K562 (cell line): ENCODE data around the gene CUL1. TPM values are rescaled to one million over a fixed set of nuclear protein-coding genes. Genes with fewer than 3 reads are reported as not detected.

Experiments
- ATAC-seq: fragments of 200-7000 bp; cut with Tn5 transposase; 3 replicates; pipeline ENCODE4 v1.9.1; 2020; ENCODE audit warnings: moderate library complexity
- BruUV-seq: library from RNA; stranded (reverse); fragments of 400-500 nt; replicated peaks from 2 replicates; lab custom pipeline; 2021; lab: Mats Ljungman, UMichigan
- CTCF ChIA-PET: fragments of 300-600 bp; formaldehyde crosslinking; extraction: SDS; loops from one replicate; lab custom pipeline; 2021; ENCODE audit warnings: low intra/inter-chr PET ratio; lab: Yijun Ruan, JAX
- POLR2A ChIA-PET: fragments of 300-600, 350-650 bp; sonication (Branson Sonifier 250); formaldehyde crosslinking; extraction: SDS; loops from one replicate; lab custom pipeline; 2021; ENCODE audit warnings: antibody characterized with exemption, inconsistent platforms; lab: Yijun Ruan, JAX
- DNase-seq, 4 experiments: peaks; one replicate each; pipeline versions ENCODE4 v3.0.0 to v3.0.0-alpha.2; 2011 to 2018; ENCODE audit warnings: low spot score in 3 of 4, mixed read lengths in 3 of 4; ENCODE audit errors: extremely low read depth in 1 of 4
- FAIRE-seq: peaks from 2 replicates; lab custom pipeline; 2011; peaks lifted over from hg19 to GRCh38; lab: Jason Lieb, UNC
- H2AFZ ChIP-seq: 2 replicates; pipeline ENCODE4 v1.6.0; 2011; ENCODE audit warnings: low read depth, low read length, control low read depth, inconsistent platforms
- H3K27ac ChIP-seq: fragments of 200-600 bp; 3 replicates; pipeline ENCODE4 v1.8.0; 2011; ENCODE audit warnings: low read depth, mild to moderate bottlenecking, control low read depth, inconsistent platforms, low read length, moderate library complexity, mixed read lengths; ENCODE audit errors: extremely low read depth
- H3K27me3 ChIP-seq, 2 experiments: fragments of 300-600 bp in 1 of 2; 2 replicates in 1 of 2; 3 replicates in 1 of 2; pipeline versions ENCODE4 v1.6.0 to v1.8.0; 2011; ENCODE audit warnings: inconsistent platforms in 2 of 2, low read length in 2 of 2, mild to moderate bottlenecking in 1 of 2, mixed read lengths in 1 of 2, moderate library complexity in 1 of 2; ENCODE audit not compliant: control insufficient read depth in 2 of 2, insufficient read depth in 2 of 2
- H3K36me3 ChIP-seq: fragments of 300-600 bp; 3 replicates; pipeline ENCODE4 v1.8.0; 2011; ENCODE audit warnings: mild to moderate bottlenecking, low read length, inconsistent platforms; ENCODE audit not compliant: control insufficient read depth, insufficient read depth
- H3K4me1 ChIP-seq, 2 experiments: fragments of 200-600 bp in 1 of 2; replicated peaks in 1 of 2; 2 replicates in 1 of 2; 3 replicates in 1 of 2; pipeline versions ENCODE4 v1.5.1 to v1.8.0; 2011; ENCODE audit warnings: inconsistent platforms in 2 of 2, low read length in 2 of 2, mild to moderate bottlenecking in 1 of 2, mixed read lengths in 1 of 2, moderate library complexity in 1 of 2; ENCODE audit not compliant: control insufficient read depth in 2 of 2, insufficient read depth in 2 of 2
- H3K4me2 ChIP-seq: 2 replicates; pipeline ENCODE4 v1.6.1; 2011; ENCODE audit warnings: low read length, control low read depth, inconsistent platforms, mixed read lengths; ENCODE audit not compliant: insufficient read depth
- H3K4me3 ChIP-seq: fragments of 200-600 bp; sonication (generic), shearing (Covaris generic); 2 replicates; pipeline ENCODE4 v1.5.1; 2016; ENCODE audit warnings: control low read depth, inconsistent platforms
- H3K79me2 ChIP-seq: fragments of 200-600 bp; 3 replicates; pipeline ENCODE4 v1.8.0; 2011; ENCODE audit warnings: low read length, inconsistent platforms; ENCODE audit not compliant: control insufficient read depth, insufficient read depth
- H3K9ac ChIP-seq, 2 experiments: 2 replicates each; pipeline versions ENCODE4 v1.6.0 to v1.6.1; 2011; ENCODE audit warnings: low read depth in 2 of 2, low read length in 2 of 2, control low read depth in 1 of 2, inconsistent platforms in 1 of 2, mild to moderate bottlenecking in 1 of 2, mixed read lengths in 1 of 2; ENCODE audit not compliant: insufficient read depth in 1 of 2
- H3K9me1 ChIP-seq: one replicate; pipeline ENCODE4 v1.6.0; 2011; ENCODE audit warnings: inconsistent platforms, mild to moderate bottlenecking, low read length, moderate library complexity; ENCODE audit not compliant: control insufficient read depth, insufficient read depth
- H3K9me3 ChIP-seq: replicated peaks from 2 replicates; pipeline ENCODE4 v1.5.1; 2011; ENCODE audit warnings: low read depth, low read length, inconsistent platforms; ENCODE audit not compliant: control insufficient read depth, insufficient read depth
- H4K20me1 ChIP-seq: replicated peaks from 2 replicates; pipeline ENCODE4 v1.6.1; 2011; ENCODE audit warnings: low read length, inconsistent platforms, mixed read lengths; ENCODE audit not compliant: control insufficient read depth, insufficient read depth
- CBX8 ChIP-seq: fragments of 200-600 bp; sonication (generic); IDR thresholded peaks from 2 replicates; pipeline ENCODE4 v1.6.1; 2012; ENCODE audit warnings: borderline replicate concordance, mixed run types, low read depth, mild to moderate bottlenecking, moderate library complexity, mixed read lengths, low read length, control low read depth, inconsistent platforms; ENCODE audit not compliant: poor library complexity, severe bottlenecking; ENCODE audit errors: extremely low read depth
- GTF2E2 ChIP-seq: fragments of 200-800 bp; sonication (Bioruptor generic); IDR thresholded peaks from 2 replicates; pipeline ENCODE4 v1.6.1; 2016; ENCODE audit warnings: missing genetic modification characterization, missing compliant biosample characterization
- LEF1 ChIP-seq: fragments of 450-650 bp; IDR thresholded peaks from 2 replicates; pipeline ENCODE4 v1.6.1; 2016; ENCODE audit warnings: mild to moderate bottlenecking
- MAZ ChIP-seq, 2 experiments: fragments of 450-650 bp in 1 of 2; sonication (generic) in 1 of 2; formaldehyde crosslinking; IDR thresholded peaks in 1 of 2; conservative IDR thresholded peaks in 1 of 2; 2 replicates each; pipeline versions ENCODE4 v1.4.0 to v1.5.0; 2020; ENCODE audit warnings: mild to moderate bottlenecking in 1 of 2, missing genetic modification reagents in 1 of 2
- NR2C2 ChIP-seq, 2 experiments: fragments of 200-800 bp in 1 of 2; sonication (Bioruptor generic) in 1 of 2; sonication (generic) in 1 of 2; formaldehyde crosslinking in 1 of 2; IDR thresholded peaks; 2 replicates each; pipeline versions ENCODE4 v1.6.1 to v1.8.0; 2016 to 2022; ENCODE audit warnings: mild to moderate bottlenecking in 1 of 2, missing compliant biosample characterization in 1 of 2, missing genetic modification characterization in 1 of 2, missing genetic modification reagents in 1 of 2
- ZNF77 ChIP-seq: fragments of 250-450 bp; sonication (Bioruptor Pico); IDR thresholded peaks from 2 replicates; pipeline ENCODE4 v1.5.0; 2020
- ZNF785 ChIP-seq: fragments of 250-450 bp; sonication (Bioruptor Pico); IDR thresholded peaks from 2 replicates; pipeline ENCODE4 v1.4.0; 2020; ENCODE audit warnings: mild to moderate bottlenecking
- WGBS: fragments of 100-300 bp; shearing (Covaris generic); methylation state at CpG from one replicate; pipeline ENCODE4 v1.1.6; 2016; ENCODE audit warnings: low coverage, mixed read lengths; ENCODE audit not compliant: insufficient coverage; ENCODE audit errors: missing lambda C conversion rate; 5-methylcytosine and 5-hydroxymethylcytosine counted together
- in situ Hi-C: fragments of 300-500 bp; cut with MboI; formaldehyde crosslinking; loops from 4 replicates; pipeline ENCODE4 v1.15.0; 2018; ENCODE audit warnings: inconsistent platforms, mixed read lengths
- intact Hi-C: fragments of 100-400 bp; cut with micrococcal nuclease; formaldehyde crosslinking; loops from 2 replicates; pipeline ENCODE4 v1.14.2; 2022
- polyA plus RNA-seq, 8 experiments: library from polyadenylated mRNA; depleted of rRNA in 4 of 8; stranded (reverse) in 5 of 8; unstranded in 3 of 8; fragments of >200 nt; fragmentation: Nextera tagmentation in 2 of 8; fragmentation: Illumina TruSeq in 1 of 8; extraction: Ambion mirVana in 2 of 8; extraction: Trizol in 1 of 8; gene quantifications; 2 replicates each; pipeline versions ENCODE4 v1.2.1 to v1.2.3, GENCODE V29; 2011 to 2014; ENCODE audit warnings: inconsistent platforms in 1 of 8, missing spikeins in 1 of 8
- total RNA-seq, 7 experiments: library from RNA; depleted of rRNA in 6 of 7; stranded (reverse); fragments of >200 nt in 6 of 7; fragmentation: Illumina TruSeq in 2 of 7; extraction: Trizol in 2 of 7; gene quantifications; 2 replicates each; pipeline versions ENCODE4 v1.2.1 to v1.2.3, GENCODE V29; 2011 to 2021; ENCODE audit warnings: low replicate concordance in 1 of 7
- TF ChIP-seq, protein P1 (sequence below), 2 experiments: fragments of 450-650 bp; IDR thresholded peaks; 2 replicates each; pipeline ENCODE4 v1.6.1; 2016; ENCODE audit warnings: mild to moderate bottlenecking in 2 of 2, borderline replicate concordance in 1 of 2, low read depth in 1 of 2, moderate library complexity in 1 of 2

Gene CUL1
- total and polyA plus RNA-seq, 9 of the 15 experiments (the other 6 are each of a cell fraction or from before 2014, with no cell fraction given) = 31.5 to 107 (median 96.5) TPM

DNA sequence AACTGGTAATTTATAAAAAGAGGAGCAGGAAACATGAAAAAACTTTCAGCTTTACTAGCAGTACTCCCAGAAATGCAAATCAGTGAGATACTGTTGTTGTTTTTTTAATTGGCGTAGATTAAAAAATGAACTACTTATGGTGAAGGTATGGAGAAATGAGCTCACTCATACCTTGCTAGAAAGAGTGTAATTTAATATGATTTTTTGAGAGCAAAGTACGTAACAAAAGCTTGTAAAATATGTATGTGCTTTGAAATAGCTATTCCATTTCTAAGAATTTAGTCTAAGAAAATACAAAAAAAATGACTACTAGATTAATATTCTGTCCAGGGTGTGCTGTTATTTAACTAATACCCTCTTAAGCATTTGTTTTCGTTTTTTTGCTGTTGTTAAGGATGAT lies 5.5 kb downstream of the CUL1 start:
- TF ChIP-seq MAZ (CRISPR knock-in tag; conservative IDR thresholded peaks at IDR 0.05 in 1 of 2, IDR thresholded peaks at IDR 0.05 in 1 of 2) (no peak), LEF1 (no peak), GTF2E2 (tag) (peak; percentile 28; the same call in 1 of the 2 replicates), NR2C2 (CRISPR knock-in tag; IDR thresholded peaks at IDR 0.05) (no peak), NR2C2 (tag; IDR thresholded peaks at IDR 0.05) (no peak), ZNF77 (CRISPR knock-in tag) (no peak), CBX8 (no peak), ZNF785 (CRISPR knock-in tag) (no peak)
- TF ChIP-seq, protein P1, sequence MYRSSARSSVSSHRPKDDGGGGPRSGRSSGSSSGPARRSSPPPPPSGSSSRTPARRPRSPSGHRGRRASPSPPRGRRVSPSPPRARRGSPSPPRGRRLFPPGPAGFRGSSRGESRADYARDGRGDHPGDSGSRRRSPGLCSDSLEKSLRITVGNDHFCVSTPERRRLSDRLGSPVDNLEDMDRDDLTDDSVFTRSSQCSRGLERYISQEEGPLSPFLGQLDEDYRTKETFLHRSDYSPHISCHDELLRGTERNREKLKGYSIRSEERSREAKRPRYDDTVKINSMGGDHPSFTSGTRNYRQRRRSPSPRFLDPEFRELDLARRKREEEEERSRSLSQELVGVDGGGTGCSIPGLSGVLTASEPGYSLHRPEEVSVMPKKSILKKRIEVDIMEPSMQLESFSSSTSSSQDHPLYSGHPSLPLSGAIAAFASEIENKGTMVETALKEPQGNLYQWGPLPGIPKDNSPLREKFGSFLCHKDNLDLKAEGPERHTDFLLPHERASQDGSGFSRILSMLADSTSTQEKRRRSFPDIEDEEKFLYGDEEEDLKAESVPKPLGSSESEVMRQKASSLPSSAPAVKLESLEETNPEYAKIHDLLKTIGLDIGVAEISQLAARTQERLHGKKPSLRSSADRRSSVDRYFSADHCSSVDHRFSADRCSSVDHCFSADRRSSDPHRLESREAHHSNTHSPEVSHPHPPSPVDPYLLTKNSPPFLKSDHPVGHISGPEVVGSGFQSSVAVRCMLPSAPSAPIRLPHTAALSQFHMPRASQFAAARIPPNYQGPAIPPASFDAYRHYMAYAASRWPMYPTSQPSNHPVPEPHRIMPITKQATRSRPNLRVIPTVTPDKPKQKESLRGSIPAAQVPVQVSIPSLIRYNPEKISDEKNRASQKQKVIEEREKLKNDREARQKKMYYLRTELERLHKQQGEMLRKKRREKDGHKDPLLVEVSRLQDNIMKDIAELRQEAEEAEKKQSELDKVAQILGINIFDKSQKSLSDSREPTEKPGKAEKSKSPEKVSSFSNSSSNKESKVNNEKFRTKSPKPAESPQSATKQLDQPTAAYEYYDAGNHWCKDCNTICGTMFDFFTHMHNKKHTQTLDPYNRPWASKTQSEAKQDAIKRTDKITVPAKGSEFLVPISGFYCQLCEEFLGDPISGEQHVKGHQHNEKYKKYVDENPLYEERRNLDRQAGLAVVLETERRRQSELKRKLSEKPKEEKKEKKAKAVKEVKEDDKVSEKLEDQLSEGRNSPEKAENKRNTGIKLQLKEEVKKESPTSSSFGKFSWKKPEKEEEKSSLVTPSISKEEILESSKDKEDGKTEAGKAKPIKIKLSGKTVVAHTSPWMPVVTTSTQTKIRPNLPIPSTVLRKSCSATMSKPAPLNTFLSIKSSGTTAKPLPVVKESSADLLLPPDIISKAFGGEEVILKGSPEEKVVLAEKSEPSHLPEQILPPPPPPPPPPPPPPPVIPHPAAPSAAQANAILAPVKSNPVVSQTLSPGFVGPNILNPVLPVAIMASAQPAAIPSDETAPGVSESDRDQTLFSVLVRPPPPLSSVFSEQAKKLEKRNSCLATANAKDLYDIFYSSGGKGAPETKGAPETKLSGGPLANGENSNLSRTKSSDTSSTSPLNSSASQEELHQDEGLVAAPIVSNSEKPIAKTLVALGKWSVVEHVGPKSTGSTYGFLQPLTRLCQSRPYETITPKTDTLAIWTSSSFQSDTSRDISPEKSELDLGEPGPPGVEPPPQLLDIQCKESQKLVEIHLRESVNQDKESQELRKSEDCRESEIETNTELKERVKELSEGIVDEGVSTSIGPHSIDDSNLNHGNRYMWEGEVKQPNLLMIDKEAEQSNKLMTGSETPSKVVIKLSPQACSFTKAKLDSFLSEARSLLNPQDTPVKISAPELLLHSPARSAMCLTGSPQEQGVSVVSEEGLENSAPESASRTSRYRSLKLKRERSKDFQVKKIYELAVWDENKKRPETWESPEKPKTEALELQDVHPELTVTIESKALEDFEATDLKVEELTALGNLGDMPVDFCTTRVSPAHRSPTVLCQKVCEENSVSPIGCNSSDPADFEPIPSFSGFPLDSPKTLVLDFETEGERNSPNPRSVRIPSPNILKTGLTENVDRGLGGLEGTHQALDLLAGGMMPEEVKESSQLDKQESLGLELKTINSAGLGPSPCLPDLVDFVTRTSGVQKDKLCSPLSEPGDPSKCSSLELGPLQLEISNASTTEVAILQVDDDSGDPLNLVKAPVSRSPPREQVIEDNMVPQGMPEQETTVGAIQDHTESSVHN (IDR thresholded peaks at IDR 0.05; ENCODE audit: borderline replicate concordance in 1 of 2, low read depth in 1 of 2) = no peak
- no peak overlapping the region for H3K27ac ChIP-seq
- H3K9ac ChIP-seq = 0 out of 4 replicates have a peak overlapping the region, but pooled peaks of 1 of the 2 experiments have one; percentile 10
- H3K79me2 ChIP-seq = peaks cover 100% of the 10 kb centered on the region
- WGBS = 56% methylated on average over 3 of the region's 3 CpGs
- peaks cover 14 to 66% of the 10 kb centered on the region in 2 experiments for H3K4me1 ChIP-seq
- intact Hi-C loops = loop anchor here (5.0 kb wide), 2 partner anchors 88 to 127 kb away; no protein-coding TSS in a partner anchor
- no peaks in the 10 kb centered on the region for H3K9me3 ChIP-seq
- no peak overlapping the region for H3K4me3 ChIP-seq
- no peak for ATAC-seq
- H3K36me3 ChIP-seq = no peaks in the 10 kb centered on the region; the same call in 2 of the 3 replicates
- in situ Hi-C loops = no loop called here
- H3K27me3 ChIP-seq = no peaks in the 10 kb centered on the region
- ChIA-PET POLR2A (interaction anchor here (0.6 to 7.1 kb wide), 4 partner anchors 9 to 43 kb away, joined by 3 to 44 read pairs (median 4); no protein-coding TSS in a partner anchor), CTCF (no interaction called here)
- no TSS peak for BruUV-seq
- H4K20me1 ChIP-seq = peaks cover 64% of the 10 kb centered on the region
- H3K9me1 ChIP-seq = peaks cover 24% of the 10 kb centered on the region
- H2AFZ ChIP-seq = no peak overlapping the region
- DNase-seq = no peak
- H3K4me2 ChIP-seq = no peak overlapping the region
- FAIRE-seq = no peak
